ENCODE measurements around the gene PPT1. TPM values are rescaled to one million over a fixed set of nuclear protein-coding genes. Genes with fewer than 3 reads are reported as not detected.

PPT1 gene
- total RNA-seq: 100 to 1,000 TPM in 1 of 2 donors, 10 to 100 TPM in 1; 86.2 to 126 TPM

GRCh38 chr1:40096977-40097782 is at the start of gene PPT1:
TSS of gene PPT1 (minus strand) at chr1:40097252. CDS start at chr1:40097238, 14 bp downstream.
- intact Hi-C loops (cut with DNase I): loop anchor here (10.0 kb wide), 1 partner anchor 68 kb away; the partner anchor contains the start of gene RLF
- H3K27ac ChIP-seq: peak within 1 kb of the TSS; percentile 55 to 56
- TF ChIP-seq POLR2A (IDR thresholded peaks at IDR 0.05) (peak; percentile 38), POLR2AphosphoS5 (IDR thresholded peaks at IDR 0.05) (peak; percentile 88), CTCF (IDR thresholded peaks at IDR 0.05) (peak in 1 of 4 experiments; percentile 27)
- peak within 1 kb of the TSS; percentile 65 to 70 for H3K4me3 ChIP-seq
- H3K9me3 ChIP-seq: no peaks in the 10 kb centered on the region
- H3K36me3 ChIP-seq: no peaks in the 10 kb centered on the region
- H3K27me3 ChIP-seq (replicated peaks; ENCODE audit: insufficient read depth): no peaks in the 10 kb centered on the region
- DNase-seq (ENCODE audit: low spot score): peak; percentile 75
- WGBS: 0% methylated on average over 51 of the region's 51 CpGs
- no peaks in the 10 kb centered on the region for H3K4me1 ChIP-seq (replicated peaks)

GRCh38 chr1:40143891-40144575 is 47.0 kb upstream of the PPT1 start:
- peak; percentile 71 for DNase-seq (ENCODE audit: low spot score)
- Histone ChIP-seq H3K27ac (no peak overlapping the region), H3K27me3 (replicated peaks; ENCODE audit: insufficient read depth) (no peaks in the 10 kb centered on the region), H3K9me3 (no peaks in the 10 kb centered on the region), H3K36me3 (no peaks in the 10 kb centered on the region), H3K4me1 (replicated peaks) (peaks cover 7% of the 10 kb centered on the region), H3K4me3 (no peak overlapping the region)
- 15% methylated on average over 7 of the region's 7 CpGs for WGBS
- TF ChIP-seq POLR2AphosphoS5 (IDR thresholded peaks at IDR 0.05): peak; percentile 13
- peak; percentile 40 to 73 (median 72) for TF ChIP-seq CTCF (IDR thresholded peaks at IDR 0.05)
- TF ChIP-seq POLR2A (IDR thresholded peaks at IDR 0.05): no peak
- intact Hi-C loops (cut with DNase I): loop anchor here (10.0 kb wide), 1 partner anchor 171 kb away; the partner anchor contains the start of gene COL9A2

GRCh38 chr1:40141878-40142535 is 45.0 kb upstream of the PPT1 start:
- Histone ChIP-seq H3K4me1 (replicated peaks) (peaks cover 7% of the 10 kb centered on the region), H3K27ac (no peak overlapping the region), H3K27me3 (replicated peaks; ENCODE audit: insufficient read depth) (no peaks in the 10 kb centered on the region), H3K36me3 (no peaks in the 10 kb centered on the region), H3K4me3 (no peak overlapping the region), H3K9me3 (no peaks in the 10 kb centered on the region)
- 39% methylated on average over 2 of the region's 2 CpGs for WGBS
- TF ChIP-seq POLR2AphosphoS5 (IDR thresholded peaks at IDR 0.05): no peak
- no peak for TF ChIP-seq POLR2A (IDR thresholded peaks at IDR 0.05)
- no peak for TF ChIP-seq CTCF (IDR thresholded peaks at IDR 0.05)
- intact Hi-C loops (cut with DNase I): loop anchor here (10.0 kb wide), 1 partner anchor 173 kb away; the partner anchor contains the start of gene COL9A2
- no peak for DNase-seq (ENCODE audit: low spot score)

GRCh38 chr1:40140211-40140973 is 43.3 kb upstream of the PPT1 start:
- 55% methylated on average over 7 of the region's 7 CpGs for WGBS
- intact Hi-C loops (cut with DNase I): loop anchor here (10.0 kb wide), 1 partner anchor 174 kb away; the partner anchor contains the start of gene COL9A2
- Histone ChIP-seq H3K27me3 (replicated peaks; ENCODE audit: insufficient read depth) (no peaks in the 10 kb centered on the region), H3K36me3 (no peaks in the 10 kb centered on the region), H3K9me3 (no peaks in the 10 kb centered on the region), H3K4me3 (no peak overlapping the region), H3K27ac (peak overlapping the region; percentile 38 to 54), H3K4me1 (replicated peaks) (peaks cover 7% of the 10 kb centered on the region)
- TF ChIP-seq POLR2A (IDR thresholded peaks at IDR 0.05) (no peak), CTCF (IDR thresholded peaks at IDR 0.05) (no peak), POLR2AphosphoS5 (IDR thresholded peaks at IDR 0.05) (no peak)
- DNase-seq (ENCODE audit: low spot score): no peak

Data from prostate gland (tissue), 2 donors.